Astrocyte (in vitro differentiated cells and primary cell): ENCODE measurements around the gene ZBTB8A. TPM values are rescaled to one million over a fixed set of nuclear protein-coding genes. Genes with fewer than 3 reads are reported as not detected.

ENCODE experiments used
- DNase-seq: peaks from one replicate; pipeline ENCODE4 v3.0.0-alpha.2; 2010; ENCODE audit warnings: low read depth
- FAIRE-seq: peaks from 2 replicates; lab custom pipeline; 2011; peaks lifted over from hg19 to GRCh38; lab: Jason Lieb, UNC
- H2AFZ ChIP-seq: 2 replicates; pipeline ENCODE4 v1.6.0; 2012; ENCODE audit warnings: low read depth, low read length, inconsistent platforms
- H3K27ac ChIP-seq: 2 replicates; pipeline ENCODE4 v1.5.1; 2011; ENCODE audit warnings: low read depth, low read length, inconsistent platforms
- H3K27me3 ChIP-seq: 2 replicates; pipeline ENCODE4 v1.6.0; 2011; ENCODE audit warnings: low read length, inconsistent platforms; ENCODE audit not compliant: insufficient read depth
- H3K36me3 ChIP-seq: 2 replicates; pipeline ENCODE4 v1.5.1; 2011; ENCODE audit warnings: low read length, inconsistent platforms; ENCODE audit not compliant: insufficient read depth
- H3K4me1 ChIP-seq: 2 replicates; pipeline ENCODE4 v1.5.1; 2011; ENCODE audit warnings: low read length, inconsistent platforms; ENCODE audit not compliant: insufficient read depth
- H3K4me2 ChIP-seq: 2 replicates; pipeline ENCODE4 v1.6.0; 2012; ENCODE audit warnings: low read length, inconsistent platforms
- H3K4me3 ChIP-seq: 2 replicates; pipeline ENCODE4 v1.5.1; 2011; ENCODE audit warnings: low read depth, mild to moderate bottlenecking, low read length, inconsistent platforms; ENCODE audit not compliant: insufficient read depth
- H3K79me2 ChIP-seq: 2 replicates; pipeline ENCODE4 v1.6.0; 2012; ENCODE audit warnings: mild to moderate bottlenecking, low read length, inconsistent platforms; ENCODE audit not compliant: insufficient read depth
- H3K9ac ChIP-seq: 2 replicates; pipeline ENCODE4 v1.6.0; 2012; ENCODE audit warnings: mild to moderate bottlenecking, low read length, inconsistent platforms
- H3K9me3 ChIP-seq: 2 replicates; pipeline ENCODE4 v1.5.1; 2012; ENCODE audit warnings: low read depth, mild to moderate bottlenecking, low read length, inconsistent platforms; ENCODE audit not compliant: insufficient read depth
- H4K20me1 ChIP-seq: 2 replicates; pipeline ENCODE4 v1.6.0; 2012; ENCODE audit warnings: low read length, inconsistent platforms; ENCODE audit not compliant: insufficient read depth
- H3K27ac Mint-ChIP-seq: one replicate; pipeline ENCODE4 v1.8.0; 2021; ENCODE audit warnings: mild to moderate bottlenecking, mixed read lengths; ENCODE audit not compliant: unreplicated experiment
- H3K27me3 Mint-ChIP-seq: one replicate; pipeline ENCODE4 v1.8.0; 2021; ENCODE audit warnings: low read depth, mixed read lengths; ENCODE audit not compliant: unreplicated experiment
- H3K36me3 Mint-ChIP-seq: one replicate; pipeline ENCODE4 v1.8.0; 2021; ENCODE audit warnings: low read depth, mixed read lengths; ENCODE audit not compliant: unreplicated experiment
- H3K4me1 Mint-ChIP-seq: one replicate; pipeline ENCODE4 v1.8.0; 2021; ENCODE audit warnings: low read depth, mixed read lengths; ENCODE audit not compliant: unreplicated experiment
- H3K4me3 Mint-ChIP-seq: one replicate; pipeline ENCODE4 v1.8.0; 2021; ENCODE audit warnings: mild to moderate bottlenecking, moderate library complexity, mixed read lengths; ENCODE audit not compliant: unreplicated experiment
- H3K9me3 Mint-ChIP-seq: one replicate; pipeline ENCODE4 v1.8.0; 2021; ENCODE audit warnings: mild to moderate bottlenecking, mixed read lengths; ENCODE audit not compliant: unreplicated experiment
- EZH2 ChIP-seq: IDR thresholded peaks from 2 replicates; pipeline ENCODE4 v1.6.1; 2012; ENCODE audit warnings: mild to moderate bottlenecking, low read length, inconsistent platforms; ENCODE audit not compliant: insufficient read depth
- total RNA-seq: library from RNA; stranded (reverse); gene quantifications from 2 replicates; pipeline ENCODE4 v1.2.1, GENCODE V29; 2021
- TF ChIP-seq, protein P1 (sequence below): IDR thresholded peaks from 2 replicates; pipeline ENCODE4 v1.5.1; 2011; ENCODE audit warnings: low read depth, mild to moderate bottlenecking, inconsistent platforms, low read length, moderate library complexity; ENCODE audit not compliant: insufficient read depth

The ZBTB8A gene
- total RNA-seq, 1 donor from 2014 or later: 5.6 TPM

GRCh38 chr1:32539584-32540571, 651 bp downstream of the ZBTB8A start:
- no peaks in the 10 kb centered on the region for H3K9me3 Mint-ChIP-seq
- peaks cover 10% of the 10 kb centered on the region for H3K27me3 Mint-ChIP-seq
- Histone ChIP-seq H2AFZ (peak overlapping the region; percentile 76), H3K9me3 (no peaks in the 10 kb centered on the region), H3K4me2 (peak overlapping the region; percentile 87), H3K27ac (peak overlapping the region; percentile 68), H3K27me3 (no peaks in the 10 kb centered on the region), H3K9ac (peak overlapping the region; percentile 82), H3K4me3 (peak overlapping the region; percentile 82), H3K4me1 (peaks cover 8% of the 10 kb centered on the region), H3K36me3 (no peaks in the 10 kb centered on the region), H3K79me2 (peaks cover 47% of the 10 kb centered on the region), H4K20me1 (peaks cover 15% of the 10 kb centered on the region)
- FAIRE-seq: no peak
- peaks cover 1% of the 10 kb centered on the region for H3K36me3 Mint-ChIP-seq
- H3K27ac Mint-ChIP-seq: no peak overlapping the region
- TF ChIP-seq, protein P1, sequence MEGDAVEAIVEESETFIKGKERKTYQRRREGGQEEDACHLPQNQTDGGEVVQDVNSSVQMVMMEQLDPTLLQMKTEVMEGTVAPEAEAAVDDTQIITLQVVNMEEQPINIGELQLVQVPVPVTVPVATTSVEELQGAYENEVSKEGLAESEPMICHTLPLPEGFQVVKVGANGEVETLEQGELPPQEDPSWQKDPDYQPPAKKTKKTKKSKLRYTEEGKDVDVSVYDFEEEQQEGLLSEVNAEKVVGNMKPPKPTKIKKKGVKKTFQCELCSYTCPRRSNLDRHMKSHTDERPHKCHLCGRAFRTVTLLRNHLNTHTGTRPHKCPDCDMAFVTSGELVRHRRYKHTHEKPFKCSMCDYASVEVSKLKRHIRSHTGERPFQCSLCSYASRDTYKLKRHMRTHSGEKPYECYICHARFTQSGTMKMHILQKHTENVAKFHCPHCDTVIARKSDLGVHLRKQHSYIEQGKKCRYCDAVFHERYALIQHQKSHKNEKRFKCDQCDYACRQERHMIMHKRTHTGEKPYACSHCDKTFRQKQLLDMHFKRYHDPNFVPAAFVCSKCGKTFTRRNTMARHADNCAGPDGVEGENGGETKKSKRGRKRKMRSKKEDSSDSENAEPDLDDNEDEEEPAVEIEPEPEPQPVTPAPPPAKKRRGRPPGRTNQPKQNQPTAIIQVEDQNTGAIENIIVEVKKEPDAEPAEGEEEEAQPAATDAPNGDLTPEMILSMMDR: no peak
- no peak for TF ChIP-seq EZH2
- no peaks in the 10 kb centered on the region for H3K4me1 Mint-ChIP-seq
- H3K4me3 Mint-ChIP-seq: peak overlapping the region; percentile 86
- DNase-seq: peak; percentile 61

GRCh38 chr1:32540605-32541004, 1.4 kb downstream of the ZBTB8A start:
- H3K79me2 ChIP-seq: peaks cover 54% of the 10 kb centered on the region
- H3K9ac ChIP-seq: peak overlapping the region; percentile 82
- H3K27me3 ChIP-seq: no peaks in the 10 kb centered on the region
- no peaks in the 10 kb centered on the region for H3K36me3 ChIP-seq
- peak overlapping the region; percentile 82 for H3K4me3 ChIP-seq
- no peaks in the 10 kb centered on the region for H3K9me3 ChIP-seq
- H3K4me2 ChIP-seq: peak overlapping the region; percentile 87
- Mint-ChIP-seq H3K27me3 (peaks cover 4% of the 10 kb centered on the region), H3K36me3 (peaks cover 1% of the 10 kb centered on the region), H3K4me1 (no peaks in the 10 kb centered on the region), H3K27ac (no peak overlapping the region), H3K9me3 (no peaks in the 10 kb centered on the region), H3K4me3 (peak overlapping the region; percentile 86)
- peaks cover 8% of the 10 kb centered on the region for H3K4me1 ChIP-seq
- H3K27ac ChIP-seq: no peak overlapping the region
- FAIRE-seq (no peak), DNase-seq (no peak)
- H4K20me1 ChIP-seq: peaks cover 18% of the 10 kb centered on the region
- H2AFZ ChIP-seq: peak overlapping the region; percentile 76
- TF ChIP-seq, protein P1: no peak
- TF ChIP-seq EZH2: no peak
